ENCODE results near the gene ANKRD36C. TPM values are rescaled to one million over a fixed set of nuclear protein-coding genes. Genes with fewer than 3 reads are reported as not detected.

The ANKRD36C gene
- 35.6 and 60.6 TPM in 2 replicates for total RNA-seq

GRCh38 chr2:95991351-95992094 lies at the start of gene ANKRD36C:
ANKRD36C (minus strand) TSS chr2:95991824; CDS start chr2:95991708, 116 bp downstream.

DNA sequence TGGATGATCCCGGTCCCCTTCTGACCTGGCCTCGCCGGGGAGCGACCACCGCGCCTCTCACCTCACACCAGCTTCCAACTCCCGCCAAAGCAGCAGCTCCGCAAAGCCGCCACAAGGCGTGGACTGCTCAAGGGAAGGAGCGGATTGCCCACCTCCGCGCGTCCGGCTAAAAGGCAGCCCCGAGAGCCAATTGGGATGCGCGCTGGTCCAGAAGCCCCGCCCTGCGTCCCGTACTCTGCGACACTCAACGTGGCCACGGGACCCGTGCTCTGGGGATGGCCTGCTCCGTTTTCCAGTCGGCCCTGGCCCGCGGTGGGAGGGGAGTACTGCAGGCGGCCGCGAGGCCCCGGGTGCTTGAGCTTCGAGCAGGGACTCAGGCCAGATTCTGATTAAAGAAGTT lies 43.2 kb upstream of the ANKRD36C start, which contains the start of gene GPAT2:
Gene GPAT2, minus strand, starts transcription at position 125 of the 400 bp plus-strand sequence. CDS start 2,557 bp downstream, outside the sequence.

Small RNAs within 50 kb of the gene (small RNA-seq; reads per million reads assigned to genes)
- gene RN7SL210P = not detected

Other genes with a start within 250 kb of the ANKRD36C start
- gene GPAT2, start 43.1 kb upstream of the ANKRD36C start, total RNA-seq = 12.5 and 21.7 TPM in 2 replicates
- gene ADRA2B, start 124.7 kb upstream of the ANKRD36C start, total RNA-seq = not detected in 2 replicates
- gene ASTL, start 146.7 kb upstream of the ANKRD36C start, total RNA-seq = not detected in 2 replicates
- 0.37 and 0.78 TPM in 2 replicates for gene DUSP2, start 153.6 kb upstream of the ANKRD36C start, total RNA-seq
- 143 and 186 TPM in 2 replicates for gene STARD7, start 217.0 kb upstream of the ANKRD36C start, total RNA-seq

All from subcutaneous preadipocyte (primary cell).